A549 (cell line): Measurements from ENCODE around the gene CXCL17. TPM values are rescaled to one million over a fixed set of nuclear protein-coding genes. Genes with fewer than 3 reads are reported as not detected.

Source experiments
- ATAC-seq, 2 experiments: fragments of 200-7000 bp in 1 of 2; fragments of >200 bp in 1 of 2; cut with Nextera tagmentation in 1 of 2; cut with Tn5 transposase in 1 of 2; 3 replicates each; pipeline versions ENCODE4 v1.8.0 to v1.9.1; 2018 to 2020; ENCODE audit warnings: mild to moderate bottlenecking in 1 of 2, moderate library complexity in 1 of 2
- CTCF ChIA-PET: fragments of 300-600 bp; sonication (Branson Sonifier 250); formaldehyde crosslinking; extraction: SDS; loops from one replicate; lab custom pipeline; 2021; ENCODE audit warnings: antibody characterized with exemption, inconsistent platforms; lab: Yijun Ruan, JAX
- POLR2A ChIA-PET: fragments of 350-600 bp; formaldehyde crosslinking; extraction: SDS; loops from one replicate; lab custom pipeline; 2021; ENCODE audit warnings: antibody characterized with exemption, inconsistent platforms; lab: Yijun Ruan, JAX
- DNase-seq, 2 experiments: peaks; one replicate each; pipeline versions ENCODE4 v3.0.0 to v3.0.0-alpha.2; 2011 to 2016; ENCODE audit warnings: low read depth in 1 of 2, low spot score in 1 of 2
- FAIRE-seq: peaks from 2 replicates; lab custom pipeline; 2011; peaks lifted over from hg19 to GRCh38; lab: Jason Lieb, UNC
- H3K27ac ChIP-seq, 2 experiments: fragments of >200 bp; sonication (Bioruptor Twin); formaldehyde crosslinking; 3 replicates each; pipeline ENCODE4 v1.5.1; 2016 to 2017
- H3K4me1 ChIP-seq: fragments of >200 bp; sonication (Bioruptor Twin); formaldehyde crosslinking; 3 replicates; pipeline ENCODE4 v1.6.1; 2016
- H3K4me2 ChIP-seq: fragments of >200 bp; sonication (Bioruptor Twin); formaldehyde crosslinking; 3 replicates; pipeline ENCODE4 v1.6.1; 2016
- H3K4me3 ChIP-seq: fragments of >200 bp; sonication (Bioruptor Twin); formaldehyde crosslinking; 3 replicates; pipeline ENCODE4 v1.5.1; 2016
- H3K9me3 ChIP-seq: fragments of >200 bp; sonication (Bioruptor Twin); formaldehyde crosslinking; 3 replicates; pipeline ENCODE4 v1.6.1; 2016
- ATOH8 ChIP-seq: fragments of 250-450 bp; sonication (Bioruptor Pico); IDR thresholded peaks from 2 replicates; pipeline ENCODE4 v1.5.0; 2020; ENCODE audit warnings: low read depth, mild to moderate bottlenecking, moderate library complexity
- BCL3 ChIP-seq: fragments of >200 bp; sonication (Bioruptor Twin); formaldehyde crosslinking; IDR thresholded peaks from 3 replicates; pipeline ENCODE4 v1.6.1; 2016
- CHD4 ChIP-seq: fragments of 200-600 bp; sonication (generic); IDR thresholded peaks from 2 replicates; pipeline ENCODE4 v1.6.1; 2016; ENCODE audit warnings: antibody characterized with exemption, mild to moderate bottlenecking, borderline replicate concordance
- CTCF ChIP-seq: fragments of >200 bp; sonication (Bioruptor Twin); formaldehyde crosslinking; IDR thresholded peaks from 3 replicates; pipeline ENCODE4 v1.5.1; 2016
- E2F6 ChIP-seq: IDR thresholded peaks from 2 replicates; pipeline ENCODE4 v1.6.1; 2012; ENCODE audit warnings: low read depth, borderline replicate concordance
- EHF ChIP-seq: fragments of 250-450 bp; sonication (Bioruptor Pico); IDR thresholded peaks from 2 replicates; pipeline ENCODE4 v1.5.0; 2020; ENCODE audit warnings: mild to moderate bottlenecking
- ESRRA ChIP-seq: fragments of 150-350 bp; IDR thresholded peaks from 2 replicates; pipeline ENCODE4 v1.6.1; 2014; ENCODE audit warnings: mild to moderate bottlenecking, low read length, borderline replicate concordance
- GATA3 ChIP-seq: IDR thresholded peaks from 2 replicates; pipeline ENCODE4 v1.6.1; 2012; ENCODE audit warnings: borderline replicate concordance
- HMGXB4 ChIP-seq: fragments of 250-450 bp; sonication (Bioruptor Pico); IDR thresholded peaks from 2 replicates; pipeline ENCODE4 v1.5.0; 2021; ENCODE audit warnings: mild to moderate bottlenecking, moderate library complexity, borderline replicate concordance
- KDM1A ChIP-seq: fragments of 200-600 bp; sonication (generic); IDR thresholded peaks from 2 replicates; pipeline ENCODE4 v1.6.1; 2016; ENCODE audit warnings: low read depth, mild to moderate bottlenecking
- NR3C1 ChIP-seq: fragments of >200 bp; sonication (Bioruptor Twin); formaldehyde crosslinking; IDR thresholded peaks from 3 replicates; pipeline ENCODE4 v1.6.1; 2017
- PBX3 ChIP-seq: IDR thresholded peaks from 2 replicates; pipeline ENCODE4 v1.6.1; 2012
- POLR2A ChIP-seq: IDR thresholded peaks from 2 replicates; pipeline ENCODE4 v1.6.1; 2012; ENCODE audit warnings: mild to moderate bottlenecking, low read length
- RNF2 ChIP-seq: fragments of 200-600 bp; sonication (generic); IDR thresholded peaks from 2 replicates; pipeline ENCODE4 v1.6.1; 2016; ENCODE audit warnings: low read depth, mild to moderate bottlenecking, antibody characterized with exemption, moderate library complexity, borderline replicate concordance
- SMC3 ChIP-seq: fragments of >200 bp; sonication (Bioruptor Twin); formaldehyde crosslinking; IDR thresholded peaks from 3 replicates; pipeline ENCODE4 v1.6.1; 2018; ENCODE audit warnings: inconsistent platforms
- USF2 ChIP-seq: fragments of 450-650 bp; IDR thresholded peaks from 2 replicates; pipeline ENCODE4 v1.6.1; 2014; ENCODE audit warnings: antibody characterized with exemption
- ZFP36 ChIP-seq: fragments of 450-650 bp; IDR thresholded peaks from 2 replicates; pipeline ENCODE4 v1.6.1; 2014; ENCODE audit warnings: borderline replicate concordance; ENCODE audit not compliant: partially characterized antibody
- WGBS: methylation state at CpG from one replicate; pipeline ENCODE4 v1.1.6; 2017; ENCODE audit errors: missing lambda C conversion rate; 5-methylcytosine and 5-hydroxymethylcytosine counted together
- polyA plus RNA-seq, 4 experiments: library from polyadenylated mRNA; depleted of rRNA in 3 of 4; stranded (reverse); fragments of >200 nt; fragmentation: RNase III in 1 of 4; extraction: RNeasy Plus Mini Kit Qiagen cat#74134 plus additional on column Dnase treatment in 1 of 4; gene quantifications; 2 replicates in 3 of 4; 3 replicates in 1 of 4; pipeline ENCODE4 v1.2.3, GENCODE V29; 2011 to 2017
- TF ChIP-seq, protein P1 (sequence below): IDR thresholded peaks from 2 replicates; pipeline ENCODE4 v1.6.1; 2012
- TF ChIP-seq, protein P2 (sequence below): fragments of 150-350 bp; IDR thresholded peaks from 2 replicates; pipeline ENCODE4 v1.6.1; 2014; ENCODE audit warnings: low read depth, mild to moderate bottlenecking, low read length

CXCL17 gene
- polyA plus RNA-seq, 2 of the 4 experiments (the other 2 are of a cell fraction) = 0.14 TPM; not detected in 1

DNA sequence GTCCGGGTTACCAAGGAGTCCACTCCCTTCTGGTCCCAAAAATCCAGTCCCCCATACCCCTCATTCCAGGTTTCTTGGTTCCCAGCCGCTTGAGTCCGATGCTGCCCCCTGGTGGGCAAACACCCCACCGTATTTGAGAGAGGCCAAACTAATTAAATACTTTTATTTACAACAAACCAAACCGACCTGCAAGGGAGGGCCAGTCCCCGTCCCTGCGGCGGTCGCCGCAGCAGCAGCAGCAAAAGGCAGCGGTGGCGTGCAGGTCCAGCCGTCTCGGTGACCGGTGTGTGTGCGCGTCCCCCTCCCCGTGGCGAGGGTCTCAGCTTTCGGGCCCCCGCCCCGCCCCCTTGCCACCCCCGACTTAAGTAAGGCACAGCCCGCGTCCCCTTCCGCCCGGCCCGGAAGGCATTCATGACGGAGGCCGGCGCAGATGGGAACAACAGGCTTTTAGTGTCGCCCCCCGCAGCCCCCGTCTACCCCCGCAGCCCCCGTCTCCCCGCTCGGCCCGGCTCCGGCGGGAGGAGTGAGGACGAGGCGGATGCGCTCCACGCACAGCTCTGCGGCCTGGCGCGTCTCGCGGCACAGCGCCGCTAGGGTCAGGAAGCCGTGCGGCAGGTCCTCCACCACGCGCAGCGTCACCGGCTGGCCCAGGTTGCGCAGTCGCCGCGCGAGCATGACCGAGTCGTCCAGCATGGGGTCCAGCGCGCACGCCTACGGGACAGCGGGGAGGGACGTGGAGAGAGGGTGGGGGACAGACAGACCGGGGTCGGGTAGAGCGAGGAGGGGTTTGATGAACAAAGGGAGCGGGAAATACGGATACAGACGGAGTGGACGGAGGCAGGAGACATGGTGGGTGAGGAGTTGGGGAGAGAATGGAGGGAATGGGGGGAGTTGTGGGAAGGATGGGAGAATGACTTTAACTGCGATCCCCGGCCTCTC lies 41.1 kb downstream of the CXCL17 start (continued):
- 0 out of 2 replicates have a peak, but pooled peaks have one; percentile 5 for TF ChIP-seq USF2
- peak; percentile 61; the same call in 1 of the 2 replicates for TF ChIP-seq E2F6
- TF ChIP-seq BCL3 = peak; percentile 42; the same call in 1 of the 3 replicates
- TF ChIP-seq CTCF = peak; percentile 99
- TF ChIP-seq POLR2A = peak; percentile 91
- no peak for TF ChIP-seq ESRRA
- TF ChIP-seq ATOH8 (CRISPR knock-in tag) = no peak
- TF ChIP-seq, protein P1, sequence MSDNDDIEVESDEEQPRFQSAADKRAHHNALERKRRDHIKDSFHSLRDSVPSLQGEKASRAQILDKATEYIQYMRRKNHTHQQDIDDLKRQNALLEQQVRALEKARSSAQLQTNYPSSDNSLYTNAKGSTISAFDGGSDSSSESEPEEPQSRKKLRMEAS = peak; percentile 91
- peak; percentile 82 for TF ChIP-seq SMC3
- TF ChIP-seq CHD4 = no peak
- TF ChIP-seq EHF = no peak
- TF ChIP-seq NR3C1 = no peak
- no peak for TF ChIP-seq PBX3
- TF ChIP-seq, all 56 proteins: peak for 11

GRCh38 chr19:42400404-42400803 lies 42.3 kb downstream of the CXCL17 start:
- ChIA-PET POLR2A (interaction anchor here (1.2 kb wide), 1 partner anchor 157 kb away, joined by 3 read pairs; no protein-coding TSS in a partner anchor), CTCF (interaction anchor here (0.6 to 17.1 kb wide), 51 partner anchors 8 to 1065 kb away, joined by 3 to 302 read pairs (median 5); partner anchors contain the start of genes CNFN, LIPE and POU2F2)
- FAIRE-seq (peak; percentile 81), DNase-seq (no peak), ATAC-seq (no peak)
- Histone ChIP-seq H3K4me1 (peaks cover 26% of the 10 kb centered on the region), H3K4me2 (no peak overlapping the region), H3K4me3 (no peak overlapping the region), H3K27ac (no peak overlapping the region), H3K9me3 (no peaks in the 10 kb centered on the region)
- TF ChIP-seq SMC3 (no peak), GATA3 (no peak), PBX3 (no peak), RNF2 (no peak), HMGXB4 (no peak), ZFP36 (peak; percentile 68), KDM1A (no peak)
- TF ChIP-seq, protein P2, sequence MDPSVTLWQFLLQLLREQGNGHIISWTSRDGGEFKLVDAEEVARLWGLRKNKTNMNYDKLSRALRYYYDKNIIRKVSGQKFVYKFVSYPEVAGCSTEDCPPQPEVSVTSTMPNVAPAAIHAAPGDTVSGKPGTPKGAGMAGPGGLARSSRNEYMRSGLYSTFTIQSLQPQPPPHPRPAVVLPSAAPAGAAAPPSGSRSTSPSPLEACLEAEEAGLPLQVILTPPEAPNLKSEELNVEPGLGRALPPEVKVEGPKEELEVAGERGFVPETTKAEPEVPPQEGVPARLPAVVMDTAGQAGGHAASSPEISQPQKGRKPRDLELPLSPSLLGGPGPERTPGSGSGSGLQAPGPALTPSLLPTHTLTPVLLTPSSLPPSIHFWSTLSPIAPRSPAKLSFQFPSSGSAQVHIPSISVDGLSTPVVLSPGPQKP = no peak
- whole genome bisulfite sequencing = 76% methylated on average over 1 of the region's 1 CpG
